Keratinocyte (primary cell): ENCODE results near the gene UBXN4.

Experiments
- EZH2 ChIP-seq: IDR thresholded peaks from one replicate; pipeline ENCODE4 v1.6.1; 2012; ENCODE audit warnings: inconsistent platforms, mild to moderate bottlenecking, low read length, moderate library complexity
- TF ChIP-seq, protein P1 (sequence below), 3 experiments: IDR thresholded peaks in 1 of 3; conservative IDR thresholded peaks in 1 of 3; optimal IDR thresholded peaks in 1 of 3; 2 replicates in 2 of 3; 3 replicates in 1 of 3; pipeline versions ENCODE3 to v1.5.1; 2011; ENCODE audit warnings: low read length in 3 of 3, mild to moderate bottlenecking in 3 of 3, moderate library complexity in 2 of 3, control low read depth in 1 of 3, inconsistent platforms in 1 of 3; ENCODE audit not compliant: insufficient read depth in 2 of 3; ENCODE audit errors: extremely low read depth in 1 of 3

GRCh38 chr2:135742325-135742757, 686 bp downstream of the UBXN4 start:
- TF ChIP-seq, protein P1, sequence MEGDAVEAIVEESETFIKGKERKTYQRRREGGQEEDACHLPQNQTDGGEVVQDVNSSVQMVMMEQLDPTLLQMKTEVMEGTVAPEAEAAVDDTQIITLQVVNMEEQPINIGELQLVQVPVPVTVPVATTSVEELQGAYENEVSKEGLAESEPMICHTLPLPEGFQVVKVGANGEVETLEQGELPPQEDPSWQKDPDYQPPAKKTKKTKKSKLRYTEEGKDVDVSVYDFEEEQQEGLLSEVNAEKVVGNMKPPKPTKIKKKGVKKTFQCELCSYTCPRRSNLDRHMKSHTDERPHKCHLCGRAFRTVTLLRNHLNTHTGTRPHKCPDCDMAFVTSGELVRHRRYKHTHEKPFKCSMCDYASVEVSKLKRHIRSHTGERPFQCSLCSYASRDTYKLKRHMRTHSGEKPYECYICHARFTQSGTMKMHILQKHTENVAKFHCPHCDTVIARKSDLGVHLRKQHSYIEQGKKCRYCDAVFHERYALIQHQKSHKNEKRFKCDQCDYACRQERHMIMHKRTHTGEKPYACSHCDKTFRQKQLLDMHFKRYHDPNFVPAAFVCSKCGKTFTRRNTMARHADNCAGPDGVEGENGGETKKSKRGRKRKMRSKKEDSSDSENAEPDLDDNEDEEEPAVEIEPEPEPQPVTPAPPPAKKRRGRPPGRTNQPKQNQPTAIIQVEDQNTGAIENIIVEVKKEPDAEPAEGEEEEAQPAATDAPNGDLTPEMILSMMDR (optimal IDR thresholded peaks at IDR 0.05 in 1 of 3, IDR thresholded peaks at IDR 0.05 in 1 of 3, conservative IDR thresholded peaks at IDR 0.05 in 1 of 3; ENCODE audit: extremely low read depth in 1 of 3, insufficient read depth in 2 of 3, low read length in 3 of 3) = no peak
- TF ChIP-seq EZH2 = no peak
